Sigmoid colon (tissue), 3 donors: ENCODE data around the gene C1QA.

Experiments
- CTCF ChIP-seq, 4 experiments: fragments of 450-650 bp in 3 of 4; fragments of 200-600 bp in 1 of 4; IDR thresholded peaks; one replicate each; pipeline ENCODE4 v1.5.1; 2016 to 2019; ENCODE audit warnings: antibody characterized with exemption in 4 of 4, mild to moderate bottlenecking in 3 of 4, moderate library complexity in 2 of 4
- POLR2A ChIP-seq, 2 donors: fragments of 450-650 bp; IDR thresholded peaks; one replicate each; pipeline ENCODE4 v1.6.1; 2016; ENCODE audit warnings: antibody characterized with exemption in 2 of 2, mild to moderate bottlenecking in 2 of 2, moderate library complexity in 2 of 2

GRCh38 chr1:22611530-22611947 is 24.9 kb upstream of the C1QA start:
- no peak for TF ChIP-seq CTCF (IDR thresholded peaks at IDR 0.05)
- no peak for TF ChIP-seq POLR2A (IDR thresholded peaks at IDR 0.05)
